Astrocyte (in vitro differentiated cells and primary cell): ENCODE measurements around the gene CRHR2. TPM values are rescaled to one million over a fixed set of nuclear protein-coding genes. Genes with fewer than 3 reads are reported as not detected.

ENCODE experiments used
- DNase-seq: peaks from one replicate; pipeline ENCODE4 v3.0.0-alpha.2; 2010; ENCODE audit warnings: low read depth
- FAIRE-seq: peaks from 2 replicates; lab custom pipeline; 2011; peaks lifted over from hg19 to GRCh38; lab: Jason Lieb, UNC
- H2AFZ ChIP-seq: 2 replicates; pipeline ENCODE4 v1.6.0; 2012; ENCODE audit warnings: low read depth, low read length, inconsistent platforms
- H3K27ac ChIP-seq: 2 replicates; pipeline ENCODE4 v1.5.1; 2011; ENCODE audit warnings: low read depth, low read length, inconsistent platforms
- H3K27me3 ChIP-seq: 2 replicates; pipeline ENCODE4 v1.6.0; 2011; ENCODE audit warnings: low read length, inconsistent platforms; ENCODE audit not compliant: insufficient read depth
- H3K36me3 ChIP-seq: 2 replicates; pipeline ENCODE4 v1.5.1; 2011; ENCODE audit warnings: low read length, inconsistent platforms; ENCODE audit not compliant: insufficient read depth
- H3K4me1 ChIP-seq: 2 replicates; pipeline ENCODE4 v1.5.1; 2011; ENCODE audit warnings: low read length, inconsistent platforms; ENCODE audit not compliant: insufficient read depth
- H3K4me2 ChIP-seq: 2 replicates; pipeline ENCODE4 v1.6.0; 2012; ENCODE audit warnings: low read length, inconsistent platforms
- H3K4me3 ChIP-seq: 2 replicates; pipeline ENCODE4 v1.5.1; 2011; ENCODE audit warnings: low read depth, mild to moderate bottlenecking, low read length, inconsistent platforms; ENCODE audit not compliant: insufficient read depth
- H3K79me2 ChIP-seq: 2 replicates; pipeline ENCODE4 v1.6.0; 2012; ENCODE audit warnings: mild to moderate bottlenecking, low read length, inconsistent platforms; ENCODE audit not compliant: insufficient read depth
- H3K9ac ChIP-seq: 2 replicates; pipeline ENCODE4 v1.6.0; 2012; ENCODE audit warnings: mild to moderate bottlenecking, low read length, inconsistent platforms
- H3K9me3 ChIP-seq: 2 replicates; pipeline ENCODE4 v1.5.1; 2012; ENCODE audit warnings: low read depth, mild to moderate bottlenecking, low read length, inconsistent platforms; ENCODE audit not compliant: insufficient read depth
- H4K20me1 ChIP-seq: 2 replicates; pipeline ENCODE4 v1.6.0; 2012; ENCODE audit warnings: low read length, inconsistent platforms; ENCODE audit not compliant: insufficient read depth
- H3K27ac Mint-ChIP-seq: one replicate; pipeline ENCODE4 v1.8.0; 2021; ENCODE audit warnings: mild to moderate bottlenecking, mixed read lengths; ENCODE audit not compliant: unreplicated experiment
- H3K27me3 Mint-ChIP-seq: one replicate; pipeline ENCODE4 v1.8.0; 2021; ENCODE audit warnings: low read depth, mixed read lengths; ENCODE audit not compliant: unreplicated experiment
- H3K36me3 Mint-ChIP-seq: one replicate; pipeline ENCODE4 v1.8.0; 2021; ENCODE audit warnings: low read depth, mixed read lengths; ENCODE audit not compliant: unreplicated experiment
- H3K4me1 Mint-ChIP-seq: one replicate; pipeline ENCODE4 v1.8.0; 2021; ENCODE audit warnings: low read depth, mixed read lengths; ENCODE audit not compliant: unreplicated experiment
- H3K4me3 Mint-ChIP-seq: one replicate; pipeline ENCODE4 v1.8.0; 2021; ENCODE audit warnings: mild to moderate bottlenecking, moderate library complexity, mixed read lengths; ENCODE audit not compliant: unreplicated experiment
- H3K9me3 Mint-ChIP-seq: one replicate; pipeline ENCODE4 v1.8.0; 2021; ENCODE audit warnings: mild to moderate bottlenecking, mixed read lengths; ENCODE audit not compliant: unreplicated experiment
- EZH2 ChIP-seq: IDR thresholded peaks from 2 replicates; pipeline ENCODE4 v1.6.1; 2012; ENCODE audit warnings: mild to moderate bottlenecking, low read length, inconsistent platforms; ENCODE audit not compliant: insufficient read depth
- total RNA-seq: library from RNA; stranded (reverse); gene quantifications from 2 replicates; pipeline ENCODE4 v1.2.1, GENCODE V29; 2021
- TF ChIP-seq, protein P1 (sequence below): IDR thresholded peaks from 2 replicates; pipeline ENCODE4 v1.5.1; 2011; ENCODE audit warnings: low read depth, mild to moderate bottlenecking, inconsistent platforms, low read length, moderate library complexity; ENCODE audit not compliant: insufficient read depth

The CRHR2 gene
- total RNA-seq, 1 donor from 2014 or later = not detected

DNA sequence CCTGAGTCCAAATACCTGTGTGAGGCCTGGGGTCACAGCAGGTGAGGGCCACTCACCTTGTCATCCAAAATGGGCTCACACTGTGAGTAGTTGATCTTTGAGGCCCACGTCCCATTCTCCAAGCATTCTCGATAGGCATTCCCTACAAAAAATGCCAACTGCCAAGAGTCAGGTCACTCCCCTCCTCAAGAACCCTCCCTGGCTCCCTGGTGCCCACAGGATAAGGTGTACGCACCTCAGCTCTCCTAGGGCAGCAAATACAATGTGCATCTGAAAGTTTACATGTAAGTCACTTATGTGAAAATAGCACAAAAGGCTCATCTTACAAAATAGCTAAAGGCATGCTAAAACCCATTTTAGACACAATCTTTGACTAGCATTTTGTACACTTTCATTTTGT, 15.1 kb downstream of the CRHR2 start:
- Histone ChIP-seq H3K4me1 (no peaks in the 10 kb centered on the region), H3K9ac (no peak overlapping the region), H3K36me3 (no peaks in the 10 kb centered on the region), H3K27me3 (peaks cover 3% of the 10 kb centered on the region), H3K27ac (no peak overlapping the region), H3K4me3 (no peak overlapping the region), H3K9me3 (no peaks in the 10 kb centered on the region), H4K20me1 (no peaks in the 10 kb centered on the region), H2AFZ (no peak overlapping the region), H3K79me2 (no peaks in the 10 kb centered on the region), H3K4me2 (no peak overlapping the region)
- Mint-ChIP-seq H3K27ac (no peak overlapping the region), H3K4me3 (no peak overlapping the region), H3K27me3 (peaks cover 58% of the 10 kb centered on the region), H3K9me3 (peaks cover 6% of the 10 kb centered on the region), H3K36me3 (peaks cover 3% of the 10 kb centered on the region), H3K4me1 (no peaks in the 10 kb centered on the region)
- no peak for DNase-seq
- no peak for FAIRE-seq
- TF ChIP-seq, protein P1, sequence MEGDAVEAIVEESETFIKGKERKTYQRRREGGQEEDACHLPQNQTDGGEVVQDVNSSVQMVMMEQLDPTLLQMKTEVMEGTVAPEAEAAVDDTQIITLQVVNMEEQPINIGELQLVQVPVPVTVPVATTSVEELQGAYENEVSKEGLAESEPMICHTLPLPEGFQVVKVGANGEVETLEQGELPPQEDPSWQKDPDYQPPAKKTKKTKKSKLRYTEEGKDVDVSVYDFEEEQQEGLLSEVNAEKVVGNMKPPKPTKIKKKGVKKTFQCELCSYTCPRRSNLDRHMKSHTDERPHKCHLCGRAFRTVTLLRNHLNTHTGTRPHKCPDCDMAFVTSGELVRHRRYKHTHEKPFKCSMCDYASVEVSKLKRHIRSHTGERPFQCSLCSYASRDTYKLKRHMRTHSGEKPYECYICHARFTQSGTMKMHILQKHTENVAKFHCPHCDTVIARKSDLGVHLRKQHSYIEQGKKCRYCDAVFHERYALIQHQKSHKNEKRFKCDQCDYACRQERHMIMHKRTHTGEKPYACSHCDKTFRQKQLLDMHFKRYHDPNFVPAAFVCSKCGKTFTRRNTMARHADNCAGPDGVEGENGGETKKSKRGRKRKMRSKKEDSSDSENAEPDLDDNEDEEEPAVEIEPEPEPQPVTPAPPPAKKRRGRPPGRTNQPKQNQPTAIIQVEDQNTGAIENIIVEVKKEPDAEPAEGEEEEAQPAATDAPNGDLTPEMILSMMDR = no peak
- TF ChIP-seq EZH2 = no peak

DNA sequence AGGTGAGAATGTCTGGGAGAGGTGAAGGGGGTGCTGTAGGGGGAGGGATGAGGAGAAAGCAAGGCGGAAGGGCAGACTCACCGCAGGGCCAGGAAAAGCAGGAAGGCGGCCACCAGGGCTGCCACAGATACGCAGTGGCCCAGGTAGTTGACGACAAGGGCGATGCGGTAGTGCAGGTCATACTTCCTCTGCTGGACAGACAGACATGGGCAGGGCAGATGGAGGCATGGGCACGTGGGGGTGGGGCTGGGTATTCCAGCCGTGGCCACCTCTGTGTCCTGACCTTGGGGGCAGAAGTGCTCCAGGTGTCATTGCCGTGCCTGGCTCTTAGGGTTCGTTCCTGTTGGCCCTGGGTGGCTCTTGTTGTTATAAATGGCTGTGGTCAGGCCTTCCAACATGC, 16.8 kb downstream of the CRHR2 start:
- Histone ChIP-seq H3K27ac (no peak overlapping the region), H3K9me3 (no peaks in the 10 kb centered on the region), H3K4me1 (no peaks in the 10 kb centered on the region), H3K4me2 (no peak overlapping the region), H3K9ac (no peak overlapping the region), H4K20me1 (no peaks in the 10 kb centered on the region), H3K79me2 (no peaks in the 10 kb centered on the region), H3K4me3 (no peak overlapping the region), H2AFZ (no peak overlapping the region), H3K27me3 (peaks cover 3% of the 10 kb centered on the region), H3K36me3 (no peaks in the 10 kb centered on the region)
- DNase-seq (no peak), FAIRE-seq (no peak)
- H3K4me3 Mint-ChIP-seq = no peak overlapping the region
- no peaks in the 10 kb centered on the region for H3K4me1 Mint-ChIP-seq
- peaks cover 57% of the 10 kb centered on the region for H3K27me3 Mint-ChIP-seq
- TF ChIP-seq, protein P1 = no peak
- H3K27ac Mint-ChIP-seq = no peak overlapping the region
- no peaks in the 10 kb centered on the region for H3K9me3 Mint-ChIP-seq
- H3K36me3 Mint-ChIP-seq = peaks cover 3% of the 10 kb centered on the region

DNA sequence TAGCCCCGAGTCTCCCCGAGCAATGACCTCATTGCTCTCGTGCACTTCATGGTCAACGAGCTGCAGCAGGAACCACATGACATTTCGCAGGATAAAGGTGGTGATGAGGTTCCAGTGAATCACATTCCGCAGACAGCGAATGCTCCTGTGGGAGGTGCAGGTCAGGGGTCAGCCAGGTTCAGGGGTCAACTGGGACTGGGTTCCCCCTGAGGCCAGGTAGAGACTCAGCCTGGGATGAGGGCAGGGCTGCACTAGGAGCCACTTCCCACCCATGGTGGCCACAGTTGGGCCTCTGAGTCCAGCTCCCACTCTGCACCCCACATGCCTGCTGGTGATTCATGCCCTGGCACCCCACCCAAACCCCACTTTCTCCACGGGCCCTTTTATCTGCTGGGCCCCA, 17.2 kb downstream of the CRHR2 start:
- Histone ChIP-seq H3K9ac (no peak overlapping the region), H3K27me3 (peaks cover 3% of the 10 kb centered on the region), H3K9me3 (no peaks in the 10 kb centered on the region), H4K20me1 (no peaks in the 10 kb centered on the region), H2AFZ (no peak overlapping the region), H3K4me3 (no peak overlapping the region), H3K27ac (no peak overlapping the region), H3K4me2 (no peak overlapping the region), H3K4me1 (no peaks in the 10 kb centered on the region), H3K36me3 (no peaks in the 10 kb centered on the region), H3K79me2 (no peaks in the 10 kb centered on the region)
- H3K36me3 Mint-ChIP-seq = peaks cover 3% of the 10 kb centered on the region
- H3K4me3 Mint-ChIP-seq = no peak overlapping the region
- no peak overlapping the region for H3K27ac Mint-ChIP-seq
- H3K9me3 Mint-ChIP-seq = no peaks in the 10 kb centered on the region
- no peak for FAIRE-seq
- no peaks in the 10 kb centered on the region for H3K4me1 Mint-ChIP-seq
- no peak for TF ChIP-seq EZH2
- TF ChIP-seq, protein P1 = no peak
- DNase-seq = no peak
- peaks cover 55% of the 10 kb centered on the region for H3K27me3 Mint-ChIP-seq
